GM12892 (cell line): ENCODE measurements around the gene STX1B.
"Not testable (repeated sequence)": the region's sequence is repeated elsewhere in the genome, so short reads cannot be mapped to it uniquely, and the experiment has no call there.

Experiments used
- DNase-seq: peaks from one replicate; pipeline ENCODE4 v3.0.0; 2011; ENCODE audit not compliant: insufficient read length
- FAIRE-seq: peaks from 2 replicates; lab custom pipeline; 2011; peaks lifted over from hg19 to GRCh38; lab: Jason Lieb, UNC
- POLR2A ChIP-seq: IDR thresholded peaks from 2 replicates; pipeline ENCODE4 v1.6.1; 2011; ENCODE audit warnings: low read depth, low read length, control low read depth
- POLR2AphosphoS5 ChIP-seq: IDR thresholded peaks from 2 replicates; pipeline ENCODE4 v1.6.1; 2011; ENCODE audit warnings: low read depth, low read length, control low read depth
- TAF1 ChIP-seq: IDR thresholded peaks from 2 replicates; pipeline ENCODE4 v1.6.1; 2011; ENCODE audit warnings: low read depth, mild to moderate bottlenecking, control low read depth, low read length, borderline replicate concordance

STX1B gene

DNA sequence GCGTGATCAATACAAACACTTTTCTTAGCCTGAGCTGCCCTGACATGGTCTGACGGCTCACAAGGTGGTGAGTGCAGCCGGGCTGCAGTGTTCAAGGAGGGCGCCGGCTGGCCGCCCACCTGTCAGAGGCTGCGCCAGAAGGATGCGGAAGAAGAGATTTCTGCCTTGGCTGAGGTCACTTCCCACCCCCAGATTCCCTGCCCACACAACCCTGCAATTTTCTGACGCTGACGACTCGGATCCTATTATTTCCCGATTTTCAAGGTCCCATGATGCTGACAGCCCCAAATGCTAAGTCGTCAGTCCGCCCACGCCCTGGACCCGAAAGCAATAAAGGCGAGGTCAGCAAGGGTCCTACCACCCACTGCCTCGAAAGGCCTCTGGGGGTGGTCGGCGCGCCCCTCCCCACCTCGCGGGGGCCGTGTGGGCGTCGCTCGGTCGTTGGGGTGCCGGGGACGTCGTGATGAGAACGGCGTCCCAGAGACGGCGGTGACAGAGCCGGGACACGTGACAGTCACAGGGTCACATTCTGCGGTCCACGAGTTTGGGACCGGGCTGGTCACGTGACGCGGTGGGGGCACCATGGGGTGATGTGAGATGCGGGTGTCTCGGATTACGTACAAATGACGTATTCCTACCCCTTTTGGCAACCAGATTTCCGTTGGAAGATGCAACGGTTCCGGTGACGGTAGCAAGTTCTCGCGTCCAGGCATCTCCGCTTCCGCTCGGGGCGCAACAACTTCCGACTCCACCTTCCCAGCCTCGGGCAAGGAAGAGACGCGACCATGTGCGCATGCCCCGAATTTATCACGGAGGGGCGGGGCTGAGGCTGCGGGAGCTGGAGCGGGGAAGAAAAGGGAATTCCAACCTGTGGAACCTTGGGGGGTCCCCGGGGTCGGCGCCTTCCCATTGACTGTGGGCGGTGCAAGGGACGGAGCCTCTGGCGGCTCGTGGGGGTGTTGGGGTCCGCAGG is 22.6 kb upstream of the STX1B start, which contains the start of gene STX4:
STX4 (plus strand) TSS at position 823 of the 973 bp plus-strand sequence. CDS start 248 bp downstream, outside the sequence.
- TF ChIP-seq POLR2AphosphoS5 = no peak; the same call in 1 of the 2 replicates
- TF ChIP-seq TAF1 = no peak
- TF ChIP-seq POLR2A = peak; percentile 53; the same call in 1 of the 2 replicates
- DNase-seq (peak; percentile 87), FAIRE-seq (peak; percentile 97)

DNA sequence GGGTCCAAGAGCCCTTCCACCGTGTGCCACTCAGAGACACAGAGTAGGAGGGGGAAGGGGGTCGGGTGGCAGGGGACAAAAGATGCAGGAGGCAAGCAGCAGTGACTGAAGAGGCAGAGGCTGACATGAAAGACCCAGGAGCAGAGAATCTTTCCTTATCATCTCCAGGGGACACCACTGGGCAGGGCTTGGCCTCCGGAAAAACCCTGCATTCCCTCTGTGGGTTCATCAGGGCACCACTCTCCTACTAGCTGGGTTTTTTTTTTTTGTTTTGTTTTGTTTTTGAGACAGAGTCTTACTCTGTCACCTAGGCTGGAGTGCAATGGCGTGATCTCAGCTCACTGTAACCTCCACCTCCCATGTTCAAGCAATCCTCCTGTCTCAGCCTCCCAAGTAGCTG is 20.8 kb upstream of the STX1B start:
- FAIRE-seq (no peak), DNase-seq (no peak)
- TF ChIP-seq POLR2A = no peak

DNA sequence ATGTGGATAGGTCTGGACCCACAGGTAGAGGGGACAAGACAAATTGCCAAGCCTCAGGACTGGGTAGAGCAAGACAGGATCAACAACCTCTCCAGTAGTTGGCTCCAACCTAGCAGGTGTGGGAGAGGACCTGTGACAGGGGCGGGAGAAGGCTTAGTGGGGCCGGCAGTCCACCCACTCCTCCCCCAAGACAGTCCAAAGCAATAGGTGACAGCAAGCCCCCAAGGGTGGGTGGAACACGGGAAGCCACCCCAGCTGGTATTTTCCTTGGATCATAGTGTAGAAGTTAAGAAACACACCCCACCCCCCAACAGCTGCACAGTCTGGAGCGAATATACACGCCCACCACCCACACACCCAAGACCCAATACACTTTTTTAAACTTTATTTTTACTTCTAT is 18.8 kb upstream of the STX1B start:
- no peak for DNase-seq
- FAIRE-seq = no peak
- no peak for TF ChIP-seq POLR2AphosphoS5

DNA sequence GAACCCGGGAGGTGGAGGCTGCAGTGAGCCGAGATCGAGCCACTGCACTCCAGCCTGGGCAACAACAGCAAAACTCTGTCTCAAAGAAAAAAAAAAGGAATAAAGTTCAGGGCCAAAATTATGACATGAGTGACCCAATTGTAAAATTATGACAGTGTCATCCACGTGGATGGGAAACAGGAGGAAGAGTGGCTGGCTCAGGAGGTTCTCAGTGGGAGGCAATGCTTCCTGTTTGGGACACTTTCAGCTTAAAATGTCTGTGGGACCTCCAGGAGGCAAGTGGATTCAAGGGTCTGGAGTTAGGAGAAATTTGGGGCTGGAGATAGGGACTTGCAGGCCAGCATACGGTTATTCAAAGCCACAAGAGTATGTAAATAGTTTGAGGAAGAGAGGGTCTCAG is 14.9 kb upstream of the STX1B start:
- TF ChIP-seq TAF1 (no peak), POLR2A (no peak), POLR2AphosphoS5 (no peak)
- DNase-seq = no peak
- FAIRE-seq = no peak

DNA sequence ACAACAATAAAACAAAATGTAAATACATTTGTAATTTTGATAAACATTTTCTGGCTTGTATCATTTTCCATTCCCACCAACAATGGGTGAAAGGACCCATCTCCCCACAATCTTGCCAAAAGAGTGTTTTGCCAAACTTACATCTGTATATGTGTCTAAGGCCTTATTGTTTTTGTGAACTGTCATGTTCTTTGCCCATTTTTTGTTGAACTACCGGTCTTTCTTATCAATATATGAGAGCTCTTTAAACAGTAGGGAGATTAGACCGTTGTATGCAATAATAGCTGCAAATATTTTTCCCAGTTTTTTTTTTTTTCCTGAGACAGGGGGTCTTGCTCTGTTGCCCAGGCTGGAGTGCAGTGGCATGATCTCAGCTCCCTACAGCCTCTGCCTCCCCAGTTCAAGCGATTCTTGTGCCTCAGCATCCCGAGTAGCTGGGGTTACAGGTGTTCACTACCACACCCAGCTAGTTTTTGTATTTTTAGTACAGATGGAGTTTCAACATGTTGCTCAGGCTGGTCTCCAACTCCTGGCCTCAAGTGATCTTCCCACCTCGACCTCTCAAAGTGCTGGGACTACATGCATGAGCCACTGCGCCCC is 13.3 kb upstream of the STX1B start:
- FAIRE-seq = no peak
- no peak for DNase-seq
- TF ChIP-seq POLR2AphosphoS5 (no peak), POLR2A (no peak), TAF1 (no peak)

DNA sequence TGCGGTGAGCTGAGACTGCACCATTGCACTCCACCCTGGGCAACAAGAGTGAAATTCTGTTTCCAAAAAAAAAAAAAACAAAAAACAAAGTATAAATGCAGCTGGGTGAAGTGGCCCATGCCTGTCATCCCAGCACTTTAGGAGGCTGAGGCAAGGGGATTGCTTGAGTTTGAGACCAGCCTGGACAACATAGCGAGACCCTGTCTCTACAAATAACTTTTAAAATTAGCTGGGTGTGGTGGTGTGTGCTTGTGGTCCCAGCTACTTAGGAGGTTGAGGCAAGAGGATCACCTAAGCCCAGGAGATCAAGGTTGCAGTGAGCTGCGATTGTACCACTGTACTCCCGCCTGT is 12.8 kb upstream of the STX1B start:
- no peak for FAIRE-seq

DNA sequence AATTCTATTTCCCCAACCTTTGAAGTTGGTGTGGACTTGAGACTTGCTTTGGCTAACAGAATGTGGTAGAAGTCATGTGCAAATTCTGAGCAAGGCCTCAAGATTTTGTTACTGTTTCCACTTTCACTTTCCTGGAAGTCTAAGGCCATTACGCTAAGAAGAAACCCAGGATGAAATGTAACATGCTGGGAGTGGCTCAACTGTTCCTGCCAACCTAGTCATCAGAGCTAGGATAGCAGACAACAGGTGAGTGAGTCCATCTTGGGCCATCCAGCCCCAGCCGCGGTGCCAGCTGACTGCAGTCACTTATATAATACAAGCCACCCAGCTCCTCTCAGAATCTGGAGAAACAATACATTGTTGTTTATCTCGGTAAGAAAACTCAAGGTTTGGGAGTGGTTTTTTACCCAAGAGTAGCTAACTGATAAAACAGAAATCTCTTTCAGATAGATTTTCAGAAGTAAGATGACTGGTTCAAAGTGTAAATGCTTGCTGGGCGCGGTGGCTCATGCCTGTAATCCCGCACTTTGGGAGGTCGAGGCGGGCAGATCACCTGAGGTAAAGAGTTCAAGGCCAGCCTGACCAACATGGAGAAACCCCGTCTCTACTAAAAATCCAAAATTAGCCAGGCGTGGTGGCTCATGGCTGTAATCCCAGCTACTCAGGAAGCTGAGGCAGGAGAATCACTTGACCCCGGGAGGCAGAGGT is 12.3 kb upstream of the STX1B start:
- DNase-seq = no peak
- TF ChIP-seq POLR2A (no peak), TAF1 (no peak), POLR2AphosphoS5 (no peak)
- no peak for FAIRE-seq

More for the DNA sequence above, 12.8 kb upstream of the STX1B start:
- TF ChIP-seq POLR2AphosphoS5 (no peak), POLR2A (no peak), TAF1 (no peak)
- DNase-seq = no peak

DNA sequence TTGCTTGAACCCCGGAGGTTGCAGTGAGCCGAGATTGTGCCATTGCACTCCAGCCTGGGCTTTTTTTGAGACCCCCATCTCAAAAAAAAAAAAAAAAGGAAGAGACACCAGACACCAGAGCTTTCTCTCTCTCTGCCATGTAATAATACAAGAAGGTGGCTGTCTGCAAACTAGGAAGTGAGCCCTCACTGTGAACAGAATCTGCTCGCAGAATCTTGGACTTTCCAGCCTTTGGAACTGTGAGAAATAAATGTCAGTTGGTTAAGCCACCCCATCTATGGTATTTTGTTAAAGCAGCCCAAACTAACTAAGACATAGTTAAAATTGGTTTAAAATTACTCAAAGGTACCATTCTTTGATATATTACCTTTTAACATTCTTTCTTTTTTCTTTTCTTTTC is 10.1 kb upstream of the STX1B start:
- no peak for TF ChIP-seq TAF1
- TF ChIP-seq POLR2AphosphoS5 = no peak
- TF ChIP-seq POLR2A = no peak
- DNase-seq = no peak
- FAIRE-seq = no peak

DNA sequence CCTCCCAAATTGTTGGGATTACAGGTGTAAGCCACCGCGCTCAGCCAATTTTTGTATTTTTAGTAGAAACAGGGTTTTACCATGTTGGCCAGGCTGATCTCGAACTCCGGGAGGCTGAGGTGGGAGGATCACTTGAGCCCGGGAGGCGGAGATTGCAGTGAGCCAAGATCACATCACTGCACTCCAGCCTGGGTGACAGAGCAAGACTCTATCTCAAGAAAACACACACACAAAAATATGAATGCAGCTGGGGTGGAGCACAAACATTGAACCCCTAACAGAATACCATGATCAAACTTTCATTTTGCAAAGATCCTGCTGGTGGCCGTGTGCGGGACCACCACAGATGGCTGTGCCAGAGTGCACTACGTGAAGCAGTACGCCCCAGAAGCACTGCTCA is 7.3 kb upstream of the STX1B start:
- DNase-seq, FAIRE-seq: not testable (repeated sequence)

DNA sequence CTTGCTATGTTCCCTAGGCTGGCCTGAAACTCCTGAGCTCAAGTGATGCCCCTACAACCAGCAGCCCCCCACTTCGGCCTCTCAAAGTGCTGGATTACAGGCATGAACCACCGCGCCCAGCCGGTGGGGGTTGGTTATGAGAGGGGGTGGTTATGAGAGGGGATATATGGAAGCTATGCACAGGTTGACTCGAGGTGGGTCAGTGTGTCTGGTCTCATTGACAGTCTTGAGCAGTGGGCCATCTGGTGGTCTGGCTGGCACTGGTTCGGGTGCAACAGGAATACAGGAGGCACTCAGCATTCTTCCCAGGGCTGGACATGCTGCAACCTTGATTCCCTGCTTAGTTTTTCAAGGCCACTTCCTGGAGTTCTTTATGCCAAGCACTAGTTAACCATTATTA is 5.6 kb upstream of the STX1B start:
- DNase-seq = no peak
- no peak for FAIRE-seq

DNA sequence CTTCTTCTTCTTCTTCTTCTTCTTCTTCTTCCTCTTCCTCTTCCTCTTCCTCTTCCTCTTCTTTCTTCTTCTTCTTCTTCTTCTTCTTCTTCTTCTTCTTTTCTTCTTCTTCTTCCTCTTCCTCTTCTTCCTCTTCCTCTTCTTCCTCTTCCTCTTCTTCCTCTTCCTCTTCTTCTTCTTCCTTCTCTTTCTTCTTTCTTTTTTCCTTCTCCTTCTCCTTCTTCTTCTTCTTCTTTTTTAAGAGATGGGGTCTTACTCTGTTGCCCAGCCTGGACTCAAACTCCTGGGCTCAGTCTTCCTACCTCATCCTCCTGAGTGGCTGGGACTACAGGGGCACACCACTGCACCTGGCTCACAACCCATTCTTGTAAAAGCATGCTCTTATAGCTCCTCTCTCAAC is 2.9 kb upstream of the STX1B start:
- FAIRE-seq, DNase-seq: not testable (repeated sequence)

More for the DNA sequence above, 5.6 kb upstream of the STX1B start:
- no peak for TF ChIP-seq POLR2A
- TF ChIP-seq TAF1 = no peak
- no peak for TF ChIP-seq POLR2AphosphoS5

DNA sequence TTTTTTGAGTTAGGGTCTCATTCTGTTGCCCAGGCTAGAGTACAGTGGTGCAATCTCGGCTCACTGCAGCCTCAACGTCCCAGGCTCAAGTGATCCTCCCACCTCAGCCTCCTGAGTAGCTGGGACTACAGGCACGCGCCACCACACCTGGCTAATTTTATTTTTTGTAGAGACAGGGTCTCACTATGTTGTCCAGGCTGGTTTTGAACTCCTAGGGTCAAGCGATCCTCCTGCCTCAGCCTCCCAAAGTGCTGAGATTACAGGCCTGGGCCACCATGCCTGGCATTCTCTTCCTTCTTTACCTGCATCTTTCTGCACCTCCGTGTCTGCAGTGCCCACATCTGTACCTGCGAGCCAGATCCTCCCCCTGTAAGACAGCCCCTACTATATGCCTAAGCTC is 1.4 kb upstream of the STX1B start:
- FAIRE-seq, DNase-seq: not testable (repeated sequence)
